ENCODE results near the gene SIRPG. TPM values are rescaled to one million over a fixed set of nuclear protein-coding genes. Genes with fewer than 3 reads are reported as not detected.
"Not testable (repeated sequence)": the region's sequence is repeated elsewhere in the genome, so short reads cannot be mapped to it uniquely, and the experiment has no call there.

SIRPG gene
- polyA plus RNA-seq (2013, experiment 1 of 2): not detected
- 0.04 TPM for polyA plus RNA-seq (2013, experiment 2 of 2)

DNA sequence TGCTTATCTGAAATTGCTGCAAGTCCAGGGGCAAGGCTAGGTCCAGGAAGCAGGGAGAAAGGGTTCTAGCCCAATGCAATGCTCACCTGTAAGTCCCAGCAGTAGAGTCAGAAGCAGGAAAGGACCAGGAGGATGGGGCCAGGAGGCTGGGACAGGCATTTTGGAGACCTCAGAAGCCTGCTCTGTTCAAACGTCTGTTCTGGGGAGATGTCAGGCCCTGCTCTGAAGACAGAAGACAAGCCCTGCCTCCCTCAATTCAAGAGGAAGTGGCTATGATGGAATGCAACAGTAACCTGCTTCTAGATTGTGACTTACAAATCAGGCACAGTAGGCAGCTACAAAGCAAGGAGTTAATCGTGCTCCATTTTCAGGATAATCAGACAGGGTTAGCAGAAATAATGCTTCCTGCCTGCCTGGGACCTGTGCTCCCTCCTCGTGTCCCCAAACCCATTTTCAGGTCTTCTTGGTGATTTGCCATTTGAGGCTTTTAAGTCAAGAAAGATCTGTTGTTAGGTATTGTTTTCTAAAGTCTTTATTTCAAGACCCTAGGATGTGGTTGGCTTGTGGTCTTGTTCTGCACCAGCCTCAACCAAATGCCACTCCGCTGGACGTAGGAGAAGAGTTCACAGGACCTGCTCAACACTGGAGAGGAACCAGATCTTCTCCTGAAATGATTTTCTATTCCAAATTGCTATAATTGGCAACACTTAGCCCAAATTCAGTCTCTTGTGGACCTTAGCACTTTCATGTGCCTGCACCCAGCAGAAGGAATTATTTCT lies at the start of gene SIRPG:
TSS of gene SIRPG (minus strand) at position 224 of the 779 bp plus-strand sequence. CDS start at position 159, 65 bp downstream.
- Histone ChIP-seq H3K4me1 (ENCODE audit: control insufficient read depth in 2 of 2, insufficient read depth in 1 of 2, low read depth in 1 of 2, low read length in 2 of 2) (no peaks in the 10 kb centered on the region), H3K36me3 (replicated peaks in 1 of 2; ENCODE audit: control insufficient read depth in 2 of 2, insufficient read depth in 2 of 2, low read length in 2 of 2) (no peaks in the 10 kb centered on the region), H3K9ac (ENCODE audit: low read depth, low read length, poor library complexity) (no peak within 1 kb of the TSS), H3K79me1 (ENCODE audit: low read depth, low read length) (no peaks in the 10 kb centered on the region), H2AFZ (ENCODE audit: low read length) (no peak within 1 kb of the TSS), H3K4ac (ENCODE audit: low read length) (no peak within 1 kb of the TSS), H3K14ac (ENCODE audit: low read length) (no peak within 1 kb of the TSS), H3K4me2 (ENCODE audit: insufficient read depth, low read length, poor library complexity, severe bottlenecking) (no peak within 1 kb of the TSS), H2AK5ac (ENCODE audit: low read depth, low read length) (no peak within 1 kb of the TSS), H2BK12ac (ENCODE audit: low read length) (no peak within 1 kb of the TSS), H3K9me3 (replicated peaks in 1 of 2; ENCODE audit: control insufficient read depth in 2 of 2, insufficient read depth in 1 of 2, low read depth in 1 of 2, low read length in 2 of 2) (no peaks in the 10 kb centered on the region), H2BK5ac (ENCODE audit: low read length) (no peak within 1 kb of the TSS), H3K27ac (replicated peaks; ENCODE audit: low read length) (no peak within 1 kb of the TSS), H3K4me3 (ENCODE audit: low read length in 2 of 2) (no peak within 1 kb of the TSS), H2BK120ac (ENCODE audit: low read depth, low read length) (no peak within 1 kb of the TSS), H3K27me3 (ENCODE audit: control insufficient read depth in 3 of 3, insufficient read depth in 3 of 3, low read depth in 1 of 3, low read length in 3 of 3) (peaks cover 0 to 9% (median 0%) of the 10 kb centered on the region in 3 experiments), H4K91ac (ENCODE audit: low read depth, low read length, poor library complexity) (no peak within 1 kb of the TSS), H3K23ac (ENCODE audit: low read depth, low read length, poor library complexity) (no peak within 1 kb of the TSS), H4K8ac (ENCODE audit: low read depth, low read length) (no peak within 1 kb of the TSS), H3K18ac (ENCODE audit: low read length) (no peak within 1 kb of the TSS), H2BK15ac (ENCODE audit: low read length) (no peak within 1 kb of the TSS)
- no peak for DNase-seq (ENCODE audit: low spot score)
- WGBS, 2 donors (ENCODE audit: extremely low coverage in 2 of 2, insufficient read length in 2 of 2, insufficient replicate concordance in 1 of 2): no CpG with 5 or more reads among the region's 5 CpGs

DNA sequence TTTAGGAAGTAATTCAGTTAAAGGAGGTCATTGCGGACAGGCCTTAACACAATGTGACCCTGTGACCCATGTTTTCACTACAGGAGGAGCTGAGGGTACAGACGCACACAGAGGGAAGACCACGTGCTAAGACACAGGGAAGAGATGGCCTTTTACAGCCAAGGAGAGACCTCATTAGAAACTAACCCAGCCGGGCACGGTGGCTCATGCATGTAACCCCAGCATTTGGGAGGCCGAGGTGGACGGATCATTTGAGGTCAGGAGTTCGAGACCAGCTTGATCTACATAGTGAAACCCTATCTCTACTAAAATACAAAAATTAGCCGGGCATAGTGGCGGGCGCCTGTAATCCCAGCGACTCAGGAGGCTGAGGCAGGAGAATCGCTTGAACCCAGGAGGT lies 49.3 kb upstream of the SIRPG start:
- not testable (repeated sequence) for H3K9me3 ChIP-seq (replicated peaks in 1 of 2; ENCODE audit: control insufficient read depth in 2 of 2, insufficient read depth in 1 of 2, low read depth in 1 of 2, low read length in 2 of 2); H2BK5ac ChIP-seq (ENCODE audit: low read length); DNase-seq (ENCODE audit: low spot score); H3K27me3 ChIP-seq (ENCODE audit: control insufficient read depth in 3 of 3, insufficient read depth in 3 of 3, low read depth in 1 of 3, low read length in 3 of 3); H3K4me1 ChIP-seq (ENCODE audit: control insufficient read depth in 2 of 2, insufficient read depth in 1 of 2, low read depth in 1 of 2, low read length in 2 of 2); H3K79me1 ChIP-seq (ENCODE audit: low read depth, low read length); H3K36me3 ChIP-seq (replicated peaks in 1 of 2; ENCODE audit: control insufficient read depth in 2 of 2, insufficient read depth in 2 of 2, low read length in 2 of 2); H3K4ac ChIP-seq (ENCODE audit: low read length); H4K91ac ChIP-seq (ENCODE audit: low read depth, low read length, poor library complexity); H2BK12ac ChIP-seq (ENCODE audit: low read length); H3K23ac ChIP-seq (ENCODE audit: low read depth, low read length, poor library complexity); H3K9ac ChIP-seq (ENCODE audit: low read depth, low read length, poor library complexity); H3K4me3 ChIP-seq (ENCODE audit: low read length in 2 of 2); H2BK120ac ChIP-seq (ENCODE audit: low read depth, low read length); H4K8ac ChIP-seq (ENCODE audit: low read depth, low read length); H2AK5ac ChIP-seq (ENCODE audit: low read depth, low read length); H3K27ac ChIP-seq (replicated peaks; ENCODE audit: low read length); H3K14ac ChIP-seq (ENCODE audit: low read length); H3K18ac ChIP-seq (ENCODE audit: low read length); H2AFZ ChIP-seq (ENCODE audit: low read length); H3K4me2 ChIP-seq (ENCODE audit: insufficient read depth, low read length, poor library complexity, severe bottlenecking); H2BK15ac ChIP-seq (ENCODE audit: low read length)
- WGBS, 2 donors (ENCODE audit: extremely low coverage in 2 of 2, insufficient read length in 2 of 2, insufficient replicate concordance in 1 of 2): no CpG with 5 or more reads among the region's 13 CpGs

DNA sequence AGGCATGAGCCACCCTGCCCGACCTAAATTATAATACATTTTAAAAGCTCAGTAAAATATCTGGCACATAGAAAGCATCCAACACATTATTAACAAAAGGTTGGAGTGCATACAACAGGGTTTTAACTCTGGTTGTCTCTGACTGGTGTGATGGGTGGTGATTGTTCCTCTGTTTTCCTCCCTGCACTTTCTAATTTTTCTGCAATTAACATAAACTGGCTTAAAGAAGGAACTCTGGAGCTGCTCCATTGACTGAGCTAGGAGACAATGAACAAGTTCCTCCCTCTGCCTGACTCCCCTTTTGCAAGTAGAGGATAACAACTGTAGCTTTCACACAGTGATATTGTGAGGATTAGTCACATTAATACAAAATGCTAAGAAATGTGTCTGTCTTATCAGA lies 48.5 kb upstream of the SIRPG start:
- no CpG with 5 or more reads among the region's 1 CpG for WGBS, 2 donors (ENCODE audit: extremely low coverage in 2 of 2, insufficient read length in 2 of 2, insufficient replicate concordance in 1 of 2)
- no peak overlapping the region for H3K18ac ChIP-seq (ENCODE audit: low read length)
- no peak overlapping the region for H2BK5ac ChIP-seq (ENCODE audit: low read length)
- no peak overlapping the region for H3K4ac ChIP-seq (ENCODE audit: low read length)
- no peak overlapping the region for H3K4me3 ChIP-seq (ENCODE audit: low read length in 2 of 2)
- H2AK5ac ChIP-seq (ENCODE audit: low read depth, low read length): no peak overlapping the region
- no peak for DNase-seq (ENCODE audit: low spot score)
- no peak overlapping the region for H3K9ac ChIP-seq (ENCODE audit: low read depth, low read length, poor library complexity)
- H3K9me3 ChIP-seq (replicated peaks in 1 of 2; ENCODE audit: control insufficient read depth in 2 of 2, insufficient read depth in 1 of 2, low read depth in 1 of 2, low read length in 2 of 2): no peaks in the 10 kb centered on the region
- no peak overlapping the region for H4K8ac ChIP-seq (ENCODE audit: low read depth, low read length)
- no peak overlapping the region for H2AFZ ChIP-seq (ENCODE audit: low read length)
- no peak overlapping the region for H2BK15ac ChIP-seq (ENCODE audit: low read length)
- no peaks in the 10 kb centered on the region for H3K36me3 ChIP-seq (replicated peaks in 1 of 2; ENCODE audit: control insufficient read depth in 2 of 2, insufficient read depth in 2 of 2, low read length in 2 of 2)
- H3K27me3 ChIP-seq (ENCODE audit: control insufficient read depth in 3 of 3, insufficient read depth in 3 of 3, low read depth in 1 of 3, low read length in 3 of 3): peaks cover 0 to 1% (median 1%) of the 10 kb centered on the region in 3 experiments
- H2BK12ac ChIP-seq (ENCODE audit: low read length): no peak overlapping the region
- H4K91ac ChIP-seq (ENCODE audit: low read depth, low read length, poor library complexity): no peak overlapping the region
- H3K79me1 ChIP-seq (ENCODE audit: low read depth, low read length): no peaks in the 10 kb centered on the region
- no peak overlapping the region for H3K23ac ChIP-seq (ENCODE audit: low read depth, low read length, poor library complexity)
- no peak overlapping the region for H3K4me2 ChIP-seq (ENCODE audit: insufficient read depth, low read length, poor library complexity, severe bottlenecking)
- peaks cover 0 to 2% of the 10 kb centered on the region in 2 donors for H3K4me1 ChIP-seq (ENCODE audit: control insufficient read depth in 2 of 2, insufficient read depth in 1 of 2, low read depth in 1 of 2, low read length in 2 of 2)
- no peak overlapping the region for H3K14ac ChIP-seq (ENCODE audit: low read length)
- no peak overlapping the region for H3K27ac ChIP-seq (replicated peaks; ENCODE audit: low read length)
- no peak overlapping the region for H2BK120ac ChIP-seq (ENCODE audit: low read depth, low read length)

DNA sequence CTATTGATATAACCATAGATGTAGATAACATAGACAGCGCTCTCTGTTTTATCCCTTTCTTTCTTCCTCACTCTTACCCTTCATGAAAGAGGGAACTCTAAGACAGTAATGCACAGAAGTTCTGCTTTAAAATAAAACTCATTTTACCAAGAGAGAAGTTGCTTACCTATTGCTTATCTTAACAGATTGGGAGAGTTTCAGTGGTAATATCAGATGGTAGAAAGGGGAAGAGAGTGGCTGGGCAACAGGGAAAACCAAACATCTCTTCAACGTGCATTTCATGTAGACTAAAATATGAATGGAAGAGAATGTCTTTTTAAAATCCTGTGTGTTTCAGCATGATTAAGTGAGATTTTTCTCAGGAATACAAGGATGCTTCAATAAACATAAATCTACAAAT lies 45.3 kb upstream of the SIRPG start:
- no peak overlapping the region for H2BK120ac ChIP-seq (ENCODE audit: low read depth, low read length)
- H3K27me3 ChIP-seq (ENCODE audit: control insufficient read depth in 3 of 3, insufficient read depth in 3 of 3, low read depth in 1 of 3, low read length in 3 of 3): no peaks in the 10 kb centered on the region
- H2AFZ ChIP-seq (ENCODE audit: low read length): no peak overlapping the region
- DNase-seq (ENCODE audit: low spot score): no peak
- H3K36me3 ChIP-seq (replicated peaks in 1 of 2; ENCODE audit: control insufficient read depth in 2 of 2, insufficient read depth in 2 of 2, low read length in 2 of 2): no peaks in the 10 kb centered on the region
- no peak overlapping the region for H3K27ac ChIP-seq (replicated peaks; ENCODE audit: low read length)
- no peak overlapping the region for H3K4ac ChIP-seq (ENCODE audit: low read length)
- no peak overlapping the region for H3K14ac ChIP-seq (ENCODE audit: low read length)
- H2BK12ac ChIP-seq (ENCODE audit: low read length): no peak overlapping the region
- H3K23ac ChIP-seq (ENCODE audit: low read depth, low read length, poor library complexity): no peak overlapping the region
- no peaks in the 10 kb centered on the region for H3K79me1 ChIP-seq (ENCODE audit: low read depth, low read length)
- H3K4me1 ChIP-seq (ENCODE audit: control insufficient read depth in 2 of 2, insufficient read depth in 1 of 2, low read depth in 1 of 2, low read length in 2 of 2): peaks cover 0 to 2% of the 10 kb centered on the region in 2 donors
- H2AK5ac ChIP-seq (ENCODE audit: low read depth, low read length): no peak overlapping the region
- no peaks in the 10 kb centered on the region for H3K9me3 ChIP-seq (replicated peaks in 1 of 2; ENCODE audit: control insufficient read depth in 2 of 2, insufficient read depth in 1 of 2, low read depth in 1 of 2, low read length in 2 of 2)
- H3K9ac ChIP-seq (ENCODE audit: low read depth, low read length, poor library complexity): no peak overlapping the region
- no CpG with 5 or more reads among the region's 2 CpGs for WGBS, 2 donors (ENCODE audit: extremely low coverage in 2 of 2, insufficient read length in 2 of 2, insufficient replicate concordance in 1 of 2)
- H2BK15ac ChIP-seq (ENCODE audit: low read length): no peak overlapping the region
- H4K91ac ChIP-seq (ENCODE audit: low read depth, low read length, poor library complexity): no peak overlapping the region
- no peak overlapping the region for H4K8ac ChIP-seq (ENCODE audit: low read depth, low read length)
- no peak overlapping the region for H2BK5ac ChIP-seq (ENCODE audit: low read length)
- no peak overlapping the region for H3K4me2 ChIP-seq (ENCODE audit: insufficient read depth, low read length, poor library complexity, severe bottlenecking)
- no peak overlapping the region for H3K18ac ChIP-seq (ENCODE audit: low read length)
- H3K4me3 ChIP-seq (ENCODE audit: low read length in 2 of 2): no peak overlapping the region
